C4-2B (cell line): Measurements from ENCODE around the gene BCL2L13.

Experiments
- CTCF ChIP-seq: fragments of 450-650 bp; conservative IDR thresholded peaks from 2 replicates; pipeline ENCODE4 v1.5.1; 2017; ENCODE audit warnings: mild to moderate bottlenecking
- ZFX ChIP-seq: fragments of 450-650 bp; IDR thresholded peaks from 2 replicates; pipeline ENCODE4 v1.6.1; 2017

DNA sequence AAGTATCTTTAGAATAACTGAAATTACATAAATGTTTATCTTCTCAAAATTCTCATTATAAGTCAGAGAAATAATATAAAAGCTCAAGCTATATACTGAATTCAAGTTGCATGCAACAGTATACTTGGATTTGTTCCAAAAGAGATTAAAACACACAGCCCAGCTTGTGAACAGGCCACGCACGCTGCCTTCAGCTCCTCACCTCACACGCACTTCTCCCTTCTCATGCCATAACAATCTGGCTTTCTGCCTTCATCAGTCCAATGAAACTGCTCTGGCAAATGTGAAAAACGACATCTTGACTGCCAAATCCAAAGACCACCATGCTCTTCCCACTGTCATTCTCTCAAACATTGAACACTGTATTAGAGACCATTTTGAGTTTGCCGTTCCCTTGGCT, 32.1 kb upstream of the BCL2L13 start:
- no peak for TF ChIP-seq CTCF
- no peak for TF ChIP-seq ZFX
